Fibroblast of peridontal ligament (primary cell): ENCODE data around the gene UBC.
A peak's percentile ranks its signal among the peaks of the same experiment; 100 is the strongest.
"Not testable (repeated sequence)": the region's sequence is repeated elsewhere in the genome, so short reads cannot be mapped to it uniquely, and the experiment has no call there.

ENCODE experiments used
- DNase-seq: peaks from one replicate; pipeline ENCODE4 v3.0.0-alpha.2; 2010; ENCODE audit errors: extremely low read depth

UBC gene

GRCh38 chr12:124931528-124931927 is 17.1 kb upstream of the UBC start:
- not testable (repeated sequence) for DNase-seq

GRCh38 chr12:124930586-124930985 is 16.1 kb upstream of the UBC start:
- DNase-seq, result no peak

GRCh38 chr12:124929649-124930419 is 15.4 kb upstream of the UBC start:
- no peak for DNase-seq

GRCh38 chr12:124928912-124929530 is 14.6 kb upstream of the UBC start:
- no peak for DNase-seq

GRCh38 chr12:124928095-124928911 is 13.9 kb upstream of the UBC start:
- DNase-seq, result peak; percentile 31

GRCh38 chr12:124927201-124928094 is 13.0 kb upstream of the UBC start:
- peak; percentile 91 for DNase-seq

GRCh38 chr12:124925782-124926181 is 11.3 kb upstream of the UBC start:
- not testable (repeated sequence) for DNase-seq

GRCh38 chr12:124925117-124925516 is 10.7 kb upstream of the UBC start:
- DNase-seq, result no peak

- DNase-seq, result peak; percentile 51
Observed at GRCh38 chr12:124923905-124924734, 9.7 kb upstream of the UBC start.

- peak; percentile 75 for DNase-seq
Observed at GRCh38 chr12:124921200-124922031, 7.0 kb upstream of the UBC start.

- no peak for DNase-seq
Observed at GRCh38 chr12:124920353-124920935, 6.0 kb upstream of the UBC start.

- DNase-seq, result peak; percentile 27
Observed at GRCh38 chr12:124919521-124920352, 5.3 kb upstream of the UBC start.

- not testable (repeated sequence) for DNase-seq
Observed at GRCh38 chr12:124918622-124918988, 4.2 kb upstream of the UBC start.

GRCh38 chr12:124917841-124918621 is 3.6 kb upstream of the UBC start:
- DNase-seq, result peak; percentile 45

GRCh38 chr12:124917135-124917840 is 2.8 kb upstream of the UBC start:
- DNase-seq, result peak; percentile 100

- peak; percentile 93 for DNase-seq
Observed at GRCh38 chr12:124916374-124917134, 2.1 kb upstream of the UBC start.
